HEK293 (cell line): ENCODE data around the gene RCOR1.

Source experiments
- BCL11A ChIP-seq: fragments of 450-650 bp; formaldehyde crosslinking; IDR thresholded peaks from 2 replicates; pipeline ENCODE4 v1.5.1; 2016; ENCODE audit warnings: low read depth, missing biosample characterization, missing genetic modification characterization
- FEZF1 ChIP-seq: fragments of 450-650 bp; formaldehyde crosslinking; IDR thresholded peaks from 2 replicates; pipeline ENCODE4 v1.5.1; 2016; ENCODE audit warnings: missing biosample characterization, missing genetic modification characterization
- GLI2 ChIP-seq: fragments of 450-650 bp; formaldehyde crosslinking; IDR thresholded peaks from 2 replicates; pipeline ENCODE4; 2017; ENCODE audit warnings: missing biosample characterization, missing genetic modification characterization, low read depth, borderline replicate concordance
- GLIS2 ChIP-seq: fragments of 450-650 bp; formaldehyde crosslinking; IDR thresholded peaks from 2 replicates; pipeline ENCODE4 v1.5.1; 2016; ENCODE audit warnings: missing biosample characterization, missing genetic modification characterization
- KLF9 ChIP-seq: fragments of 450-650 bp; formaldehyde crosslinking; IDR thresholded peaks from 2 replicates; pipeline ENCODE4 v1.5.1; 2016; ENCODE audit warnings: missing biosample characterization, missing genetic modification characterization, low read depth
- PRDM1 ChIP-seq: fragments of 450-650 bp; formaldehyde crosslinking; IDR thresholded peaks from 2 replicates; pipeline ENCODE4; 2016; ENCODE audit warnings: missing biosample characterization, missing genetic modification characterization
- SALL2 ChIP-seq: fragments of 450-650 bp; formaldehyde crosslinking; IDR thresholded peaks from 2 replicates; pipeline ENCODE4 v1.5.0; 2017; ENCODE audit warnings: missing biosample characterization, mild to moderate bottlenecking, missing genetic modification characterization, borderline replicate concordance
- SETDB1 ChIP-seq: IDR thresholded peaks from one replicate; pipeline ENCODE4 v1.6.1; 2017; ENCODE audit warnings: mild to moderate bottlenecking, low read length, moderate library complexity, mixed read lengths; ENCODE audit not compliant: insufficient read length
- SP2 ChIP-seq: fragments of 450-650 bp; formaldehyde crosslinking; IDR thresholded peaks from 2 replicates; pipeline ENCODE4 v1.5.1; 2016; ENCODE audit warnings: missing biosample characterization, missing genetic modification characterization
- WT1 ChIP-seq: fragments of 450-650 bp; formaldehyde crosslinking; IDR thresholded peaks from 2 replicates; pipeline ENCODE4 v1.5.1; 2016; ENCODE audit warnings: missing biosample characterization, missing genetic modification characterization
- ZBTB1 ChIP-seq: fragments of 450-650 bp; formaldehyde crosslinking; IDR thresholded peaks from 2 replicates; pipeline ENCODE4 v1.5.1; 2016; ENCODE audit warnings: missing biosample characterization, missing genetic modification characterization
- ZBTB8A ChIP-seq: fragments of 450-650 bp; formaldehyde crosslinking; IDR thresholded peaks from 2 replicates; pipeline ENCODE4 v1.5.1; 2016; ENCODE audit warnings: missing biosample characterization, missing genetic modification characterization
- ZFP41 ChIP-seq: fragments of 450-650 bp; formaldehyde crosslinking; IDR thresholded peaks from 2 replicates; pipeline ENCODE4 v1.5.1; 2016; ENCODE audit warnings: missing biosample characterization, missing genetic modification characterization, borderline replicate concordance
- ZNF112 ChIP-seq: fragments of 450-650 bp; formaldehyde crosslinking; IDR thresholded peaks from 2 replicates; pipeline ENCODE4 v1.5.0; 2017; ENCODE audit warnings: missing biosample characterization, missing genetic modification characterization
- ZNF140 ChIP-seq: fragments of 450-650 bp; formaldehyde crosslinking; IDR thresholded peaks from 2 replicates; pipeline ENCODE4 v1.5.1; 2016; ENCODE audit warnings: missing biosample characterization, missing genetic modification characterization
- ZNF221 ChIP-seq: fragments of 450-650 bp; formaldehyde crosslinking; IDR thresholded peaks from 2 replicates; pipeline ENCODE4 v1.5.1; 2017; ENCODE audit warnings: missing biosample characterization, missing genetic modification characterization, borderline replicate concordance
- ZNF223 ChIP-seq: fragments of 450-650 bp; formaldehyde crosslinking; IDR thresholded peaks from 2 replicates; pipeline ENCODE4 v1.5.1; 2016; ENCODE audit warnings: missing biosample characterization, missing genetic modification characterization
- ZNF366 ChIP-seq: fragments of 450-650 bp; formaldehyde crosslinking; conservative IDR thresholded peaks from 2 replicates; pipeline ENCODE4 v1.5.1; 2016; ENCODE audit warnings: missing biosample characterization, missing genetic modification characterization
- ZNF37A ChIP-seq: fragments of 450-650 bp; IDR thresholded peaks from 2 replicates; pipeline ENCODE4 v1.5.1; 2018; ENCODE audit warnings: missing biosample characterization, missing genetic modification characterization
- ZNF394 ChIP-seq: fragments of 450-650 bp; formaldehyde crosslinking; IDR thresholded peaks from 2 replicates; pipeline ENCODE4 v1.5.1; 2016; ENCODE audit warnings: missing biosample characterization, missing genetic modification characterization, mild to moderate bottlenecking, moderate library complexity, borderline replicate concordance
- ZNF510 ChIP-seq: fragments of 450-650 bp; formaldehyde crosslinking; IDR thresholded peaks from 2 replicates; pipeline ENCODE4 v1.5.1; 2018; ENCODE audit warnings: mild to moderate bottlenecking, missing genetic modification characterization, missing biosample characterization; ENCODE audit not compliant: insufficient replicate concordance
- ZNF530 ChIP-seq: fragments of 450-650 bp; formaldehyde crosslinking; IDR thresholded peaks from 2 replicates; pipeline ENCODE4 v1.5.1; 2016; ENCODE audit warnings: low read depth, missing biosample characterization, missing genetic modification characterization
- ZNF544 ChIP-seq: fragments of 450-650 bp; formaldehyde crosslinking; IDR thresholded peaks from 2 replicates; pipeline ENCODE4 v1.5.0; 2017; ENCODE audit warnings: missing biosample characterization, missing genetic modification characterization
- ZNF571 ChIP-seq: fragments of 450-650 bp; formaldehyde crosslinking; IDR thresholded peaks from 2 replicates; pipeline ENCODE4 v1.5.0; 2017; ENCODE audit warnings: missing biosample characterization, missing genetic modification characterization
- ZNF610 ChIP-seq: fragments of 450-650 bp; formaldehyde crosslinking; IDR thresholded peaks from 2 replicates; pipeline ENCODE4 v1.5.1; 2016; ENCODE audit warnings: missing biosample characterization, missing genetic modification characterization, borderline replicate concordance
- ZNF654 ChIP-seq: fragments of 450-650 bp; formaldehyde crosslinking; IDR thresholded peaks from 2 replicates; pipeline ENCODE4 v1.5.1; 2016; ENCODE audit warnings: low read depth, missing biosample characterization, missing genetic modification characterization
- ZNF747 ChIP-seq: fragments of 450-650 bp; formaldehyde crosslinking; IDR thresholded peaks from 2 replicates; pipeline ENCODE4 v1.5.1; 2016; ENCODE audit warnings: missing biosample characterization, missing genetic modification characterization
- ZNF843 ChIP-seq: fragments of 450-650 bp; formaldehyde crosslinking; IDR thresholded peaks from 2 replicates; pipeline ENCODE4 v1.5.1; 2016; ENCODE audit warnings: missing biosample characterization, missing genetic modification characterization
- TF ChIP-seq, protein P1 (sequence below): fragments of 450-650 bp; formaldehyde crosslinking; IDR thresholded peaks from 2 replicates; pipeline ENCODE4 v1.5.1; 2016; ENCODE audit warnings: missing biosample characterization, missing genetic modification characterization
- TF ChIP-seq, protein P2 (sequence below): fragments of 450-650 bp; formaldehyde crosslinking; IDR thresholded peaks from 2 replicates; pipeline ENCODE4 v1.5.1; 2016; ENCODE audit warnings: missing biosample characterization, missing genetic modification characterization
- TF ChIP-seq, protein P3 (sequence below): fragments of 450-650 bp; formaldehyde crosslinking; IDR thresholded peaks from 2 replicates; pipeline ENCODE4 v1.5.0; 2017; ENCODE audit warnings: missing biosample characterization, missing genetic modification characterization, borderline replicate concordance
- TF ChIP-seq, protein P4 (sequence below): fragments of 450-650 bp; formaldehyde crosslinking; optimal IDR thresholded peaks from 2 replicates; pipeline ENCODE3; 2016; ENCODE audit warnings: missing biosample characterization, mild to moderate bottlenecking, missing genetic modification characterization
- TF ChIP-seq, protein P5 (sequence below): fragments of 450-650 bp; formaldehyde crosslinking; IDR thresholded peaks from 2 replicates; pipeline ENCODE4 v1.5.1; 2016; ENCODE audit warnings: missing biosample characterization, missing genetic modification characterization
- TF ChIP-seq, protein P6 (sequence below): fragments of 450-650 bp; formaldehyde crosslinking; IDR thresholded peaks from 2 replicates; pipeline ENCODE4 v1.5.1; 2016; ENCODE audit warnings: missing biosample characterization, missing genetic modification characterization, low read depth

RCOR1 gene

DNA sequence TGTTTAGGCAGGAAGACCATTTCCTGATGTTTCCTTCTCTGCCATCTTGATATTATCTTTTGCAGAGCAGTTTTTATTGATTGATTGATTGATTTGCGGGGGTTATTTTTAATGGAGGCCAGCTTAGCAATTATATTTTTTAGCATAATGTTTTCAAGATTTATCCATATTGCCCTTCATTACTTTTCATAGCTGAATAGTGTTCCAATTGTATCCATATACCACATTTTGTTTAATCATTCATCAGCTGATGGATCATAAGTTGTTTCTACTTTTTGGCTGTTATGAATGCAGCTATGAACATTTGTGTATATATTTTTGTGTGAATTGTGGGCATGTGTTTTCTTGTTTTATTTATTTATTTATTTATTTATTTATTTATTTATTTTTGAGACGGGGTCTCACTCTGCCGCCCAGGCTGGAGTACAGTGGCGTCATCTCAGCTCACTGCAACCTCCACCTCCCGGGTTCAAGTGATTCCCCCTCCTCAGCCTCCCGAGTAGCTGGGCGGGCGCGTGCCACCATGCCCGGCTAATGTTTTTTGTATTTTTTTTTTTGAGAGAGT, 20.9 kb upstream of the RCOR1 start (continued):
- TF ChIP-seq, protein P1, sequence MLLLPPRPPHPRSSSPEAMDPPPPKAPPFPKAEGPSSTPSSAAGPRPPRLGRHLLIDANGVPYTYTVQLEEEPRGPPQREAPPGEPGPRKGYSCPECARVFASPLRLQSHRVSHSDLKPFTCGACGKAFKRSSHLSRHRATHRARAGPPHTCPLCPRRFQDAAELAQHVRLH (tag by site-specific recombination) = no peak
- TF ChIP-seq, protein P2, sequence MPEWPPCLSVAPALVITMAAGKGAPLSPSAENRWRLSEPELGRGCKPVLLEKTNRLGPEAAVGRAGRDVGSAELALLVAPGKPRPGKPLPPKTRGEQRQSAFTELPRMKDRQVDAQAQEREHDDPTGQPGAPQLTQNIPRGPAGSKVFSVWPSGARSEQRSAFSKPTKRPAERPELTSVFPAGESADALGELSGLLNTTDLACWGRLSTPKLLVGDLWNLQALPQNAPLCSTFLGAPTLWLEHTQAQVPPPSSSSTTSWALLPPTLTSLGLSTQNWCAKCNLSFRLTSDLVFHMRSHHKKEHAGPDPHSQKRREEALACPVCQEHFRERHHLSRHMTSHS (tag by site-specific recombination) = no peak
- TF ChIP-seq ZNF366 (no peak), SP2 (tag by site-specific recombination) (no peak), GLI2 (tag by site-specific recombination) (no peak), BCL11A (tag by site-specific recombination) (no peak), ZNF530 (tag by site-specific recombination) (no peak), ZNF223 (tag by site-specific recombination) (no peak), SETDB1 (no peak), ZNF544 (tag by site-specific recombination) (no peak), PRDM1 (tag by site-specific recombination) (no peak), ZNF510 (tag by site-specific recombination) (no peak), ZBTB1 (tag by site-specific recombination) (no peak), KLF9 (tag by site-specific recombination) (no peak), GLIS2 (tag by site-specific recombination) (no peak), ZNF610 (tag by site-specific recombination) (no peak), ZNF394 (tag by site-specific recombination) (peak; percentile 74; the same call in 1 of the 2 replicates), ZFP41 (tag by site-specific recombination) (no peak), FEZF1 (tag by site-specific recombination) (no peak), WT1 (no peak), SALL2 (tag by site-specific recombination) (no peak), ZNF221 (tag by site-specific recombination) (no peak), ZNF654 (tag by site-specific recombination) (peak; percentile 32), ZNF747 (tag by site-specific recombination) (no peak), ZNF843 (tag by site-specific recombination) (no peak), ZNF140 (tag by site-specific recombination) (peak; percentile 75; the same call in 1 of the 2 replicates), ZNF37A (tag by site-specific recombination) (no peak), ZNF571 (tag by site-specific recombination) (no peak), ZBTB8A (tag by site-specific recombination) (peak; percentile 60; the same call in 1 of the 2 replicates), ZNF112 (no peak)
- TF ChIP-seq, protein P3, sequence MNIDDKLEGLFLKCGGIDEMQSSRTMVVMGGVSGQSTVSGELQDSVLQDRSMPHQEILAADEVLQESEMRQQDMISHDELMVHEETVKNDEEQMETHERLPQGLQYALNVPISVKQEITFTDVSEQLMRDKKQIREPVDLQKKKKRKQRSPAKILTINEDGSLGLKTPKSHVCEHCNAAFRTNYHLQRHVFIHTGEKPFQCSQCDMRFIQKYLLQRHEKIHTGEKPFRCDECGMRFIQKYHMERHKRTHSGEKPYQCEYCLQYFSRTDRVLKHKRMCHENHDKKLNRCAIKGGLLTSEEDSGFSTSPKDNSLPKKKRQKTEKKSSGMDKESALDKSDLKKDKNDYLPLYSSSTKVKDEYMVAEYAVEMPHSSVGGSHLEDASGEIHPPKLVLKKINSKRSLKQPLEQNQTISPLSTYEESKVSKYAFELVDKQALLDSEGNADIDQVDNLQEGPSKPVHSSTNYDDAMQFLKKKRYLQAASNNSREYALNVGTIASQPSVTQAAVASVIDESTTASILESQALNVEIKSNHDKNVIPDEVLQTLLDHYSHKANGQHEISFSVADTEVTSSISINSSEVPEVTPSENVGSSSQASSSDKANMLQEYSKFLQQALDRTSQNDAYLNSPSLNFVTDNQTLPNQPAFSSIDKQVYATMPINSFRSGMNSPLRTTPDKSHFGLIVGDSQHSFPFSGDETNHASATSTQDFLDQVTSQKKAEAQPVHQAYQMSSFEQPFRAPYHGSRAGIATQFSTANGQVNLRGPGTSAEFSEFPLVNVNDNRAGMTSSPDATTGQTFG = no peak
- TF ChIP-seq, protein P4, sequence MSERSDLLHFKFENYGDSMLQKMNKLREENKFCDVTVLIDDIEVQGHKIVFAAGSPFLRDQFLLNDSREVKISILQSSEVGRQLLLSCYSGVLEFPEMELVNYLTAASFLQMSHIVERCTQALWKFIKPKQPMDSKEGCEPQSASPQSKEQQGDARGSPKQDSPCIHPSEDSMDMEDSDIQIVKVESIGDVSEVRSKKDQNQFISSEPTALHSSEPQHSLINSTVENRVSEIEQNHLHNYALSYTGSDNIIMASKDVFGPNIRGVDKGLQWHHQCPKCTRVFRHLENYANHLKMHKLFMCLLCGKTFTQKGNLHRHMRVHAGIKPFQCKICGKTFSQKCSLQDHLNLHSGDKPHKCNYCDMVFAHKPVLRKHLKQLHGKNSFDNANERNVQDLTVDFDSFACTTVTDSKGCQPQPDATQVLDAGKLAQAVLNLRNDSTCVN = no peak
- TF ChIP-seq, protein P5, sequence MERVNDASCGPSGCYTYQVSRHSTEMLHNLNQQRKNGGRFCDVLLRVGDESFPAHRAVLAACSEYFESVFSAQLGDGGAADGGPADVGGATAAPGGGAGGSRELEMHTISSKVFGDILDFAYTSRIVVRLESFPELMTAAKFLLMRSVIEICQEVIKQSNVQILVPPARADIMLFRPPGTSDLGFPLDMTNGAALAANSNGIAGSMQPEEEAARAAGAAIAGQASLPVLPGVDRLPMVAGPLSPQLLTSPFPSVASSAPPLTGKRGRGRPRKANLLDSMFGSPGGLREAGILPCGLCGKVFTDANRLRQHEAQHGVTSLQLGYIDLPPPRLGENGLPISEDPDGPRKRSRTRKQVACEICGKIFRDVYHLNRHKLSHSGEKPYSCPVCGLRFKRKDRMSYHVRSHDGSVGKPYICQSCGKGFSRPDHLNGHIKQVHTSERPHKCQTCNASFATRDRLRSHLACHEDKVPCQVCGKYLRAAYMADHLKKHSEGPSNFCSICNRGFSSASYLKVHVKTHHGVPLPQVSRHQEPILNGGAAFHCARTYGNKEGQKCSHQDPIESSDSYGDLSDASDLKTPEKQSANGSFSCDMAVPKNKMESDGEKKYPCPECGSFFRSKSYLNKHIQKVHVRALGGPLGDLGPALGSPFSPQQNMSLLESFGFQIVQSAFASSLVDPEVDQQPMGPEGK = no peak
- TF ChIP-seq, protein P6, sequence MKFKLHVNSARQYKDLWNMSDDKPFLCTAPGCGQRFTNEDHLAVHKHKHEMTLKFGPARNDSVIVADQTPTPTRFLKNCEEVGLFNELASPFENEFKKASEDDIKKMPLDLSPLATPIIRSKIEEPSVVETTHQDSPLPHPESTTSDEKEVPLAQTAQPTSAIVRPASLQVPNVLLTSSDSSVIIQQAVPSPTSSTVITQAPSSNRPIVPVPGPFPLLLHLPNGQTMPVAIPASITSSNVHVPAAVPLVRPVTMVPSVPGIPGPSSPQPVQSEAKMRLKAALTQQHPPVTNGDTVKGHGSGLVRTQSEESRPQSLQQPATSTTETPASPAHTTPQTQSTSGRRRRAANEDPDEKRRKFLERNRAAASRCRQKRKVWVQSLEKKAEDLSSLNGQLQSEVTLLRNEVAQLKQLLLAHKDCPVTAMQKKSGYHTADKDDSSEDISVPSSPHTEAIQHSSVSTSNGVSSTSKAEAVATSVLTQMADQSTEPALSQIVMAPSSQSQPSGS (tag by site-specific recombination) = no peak
